Lower leg skin (tissue), 3 donors: ENCODE data around the gene DCDC2.

Source experiments
- POLR2A ChIP-seq, 2 donors: fragments of 450-650 bp; IDR thresholded peaks; one replicate each; pipeline ENCODE4 v1.6.1; 2016 to 2017; ENCODE audit warnings: antibody characterized with exemption in 2 of 2, mild to moderate bottlenecking in 1 of 2, moderate library complexity in 1 of 2
- TF ChIP-seq, protein P1 (sequence below), 3 donors: fragments of 450-650 bp; IDR thresholded peaks; one replicate each; pipeline ENCODE4 v1.5.1; 2016; ENCODE audit warnings: antibody characterized with exemption in 3 of 3, mild to moderate bottlenecking in 3 of 3, moderate library complexity in 2 of 3

DNA sequence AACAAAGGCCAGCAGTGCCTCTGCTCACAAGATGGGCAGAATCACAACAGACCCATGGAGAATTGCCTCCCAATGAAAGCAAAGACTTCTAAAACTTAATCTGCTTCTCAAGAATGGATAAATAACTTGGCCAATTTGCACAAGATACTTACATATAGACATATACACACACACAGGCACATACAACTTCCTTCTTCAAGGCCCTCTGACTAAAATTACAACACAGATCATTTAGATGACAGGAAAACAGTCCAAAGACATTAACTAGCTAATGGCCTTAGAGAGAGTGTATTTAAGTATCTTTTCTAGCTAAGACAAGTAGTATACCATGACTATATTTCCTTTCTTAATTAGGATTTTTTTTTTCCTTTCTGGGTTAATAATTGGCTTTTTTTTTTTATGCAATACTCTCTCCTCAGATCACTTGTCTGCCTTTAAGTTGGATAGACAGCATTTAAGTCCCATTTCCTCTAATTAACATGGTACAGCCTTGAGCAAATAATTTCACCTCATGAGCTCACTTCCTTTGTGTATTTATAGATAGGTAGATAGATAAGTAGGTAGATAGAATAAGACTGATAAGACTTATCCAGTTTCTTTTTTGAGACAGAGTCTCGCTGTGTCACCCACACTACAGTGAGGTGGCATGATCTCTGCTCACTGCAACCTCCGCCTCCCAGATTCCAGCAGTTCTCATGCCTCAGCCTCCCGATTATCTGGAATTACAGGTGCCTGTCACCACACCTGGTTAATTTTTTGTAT, 161.8 kb downstream of the DCDC2 start:
- TF ChIP-seq, protein P1, sequence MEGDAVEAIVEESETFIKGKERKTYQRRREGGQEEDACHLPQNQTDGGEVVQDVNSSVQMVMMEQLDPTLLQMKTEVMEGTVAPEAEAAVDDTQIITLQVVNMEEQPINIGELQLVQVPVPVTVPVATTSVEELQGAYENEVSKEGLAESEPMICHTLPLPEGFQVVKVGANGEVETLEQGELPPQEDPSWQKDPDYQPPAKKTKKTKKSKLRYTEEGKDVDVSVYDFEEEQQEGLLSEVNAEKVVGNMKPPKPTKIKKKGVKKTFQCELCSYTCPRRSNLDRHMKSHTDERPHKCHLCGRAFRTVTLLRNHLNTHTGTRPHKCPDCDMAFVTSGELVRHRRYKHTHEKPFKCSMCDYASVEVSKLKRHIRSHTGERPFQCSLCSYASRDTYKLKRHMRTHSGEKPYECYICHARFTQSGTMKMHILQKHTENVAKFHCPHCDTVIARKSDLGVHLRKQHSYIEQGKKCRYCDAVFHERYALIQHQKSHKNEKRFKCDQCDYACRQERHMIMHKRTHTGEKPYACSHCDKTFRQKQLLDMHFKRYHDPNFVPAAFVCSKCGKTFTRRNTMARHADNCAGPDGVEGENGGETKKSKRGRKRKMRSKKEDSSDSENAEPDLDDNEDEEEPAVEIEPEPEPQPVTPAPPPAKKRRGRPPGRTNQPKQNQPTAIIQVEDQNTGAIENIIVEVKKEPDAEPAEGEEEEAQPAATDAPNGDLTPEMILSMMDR (IDR thresholded peaks at IDR 0.05): no peak
- TF ChIP-seq POLR2A (IDR thresholded peaks at IDR 0.05): no peak
